Heart right ventricle (tissue), 16 donors: ENCODE data around the gene RBBP6. TPM values are rescaled to one million over a fixed set of nuclear protein-coding genes. Genes with fewer than 3 reads are reported as not detected.
"Not testable (repeated sequence)": the region's sequence is repeated elsewhere in the genome, so short reads cannot be mapped to it uniquely, and the experiment has no call there.

ENCODE experiments used
- ATAC-seq, 8 donors: fragments of 200-7000 bp; cut with Tn5 transposase; one replicate each; pipeline ENCODE4 v1.9.1; 2020; ENCODE audit warnings: mild to moderate bottlenecking in 8 of 8, moderate library complexity in 8 of 8, moderate number of reproducible peaks in 1 of 8
- DNase-seq, 2 donors: peaks; one replicate each; pipeline ENCODE4 v3.0.0-alpha.2; 2020
- H3K27ac ChIP-seq, 10 donors: fragments of 200-600 bp; sonication (generic) in 2 of 10; one replicate each; pipeline versions ENCODE4 v1.5.0 to v1.8.0; 2020 to 2022; ENCODE audit warnings: mild to moderate bottlenecking in 3 of 10
- H3K27me3 ChIP-seq, 7 donors: fragments of 200-600 bp; one replicate each; pipeline ENCODE4 v1.8.0; 2021 to 2022; ENCODE audit warnings: mild to moderate bottlenecking in 2 of 7
- H3K36me3 ChIP-seq, 9 donors: fragments of 200-600 bp; sonication (generic) in 1 of 9; one replicate each; pipeline versions ENCODE4 v1.5.0 to v1.8.0; 2020 to 2022; ENCODE audit warnings: mild to moderate bottlenecking in 2 of 9
- H3K4me1 ChIP-seq, 9 donors: fragments of 200-600 bp; sonication (generic) in 1 of 9; one replicate each; pipeline versions ENCODE4 v1.5.0 to v1.8.0; 2020 to 2022; ENCODE audit warnings: mild to moderate bottlenecking in 4 of 9
- H3K4me3 ChIP-seq, 10 donors: fragments of 200-600 bp; sonication (generic) in 2 of 10; one replicate each; pipeline versions ENCODE4 v1.5.0 to v1.8.0; 2020 to 2022; ENCODE audit warnings: mild to moderate bottlenecking in 7 of 10, moderate library complexity in 2 of 10
- H3K9me3 ChIP-seq, 11 donors: fragments of 200-600 bp in 10 of 11; sonication (generic) in 2 of 11; one replicate each; pipeline versions ENCODE4 v1.5.0 to v1.8.0; 2013 to 2022; ENCODE audit warnings: mild to moderate bottlenecking in 2 of 11, control low read depth in 1 of 11, moderate library complexity in 1 of 11
- CTCF ChIP-seq, 9 donors: fragments of 200-600 bp; sonication (generic) in 2 of 9; IDR thresholded peaks; one replicate each; pipeline versions ENCODE4 v1.5.0 to v1.8.0; 2021 to 2022; ENCODE audit warnings: antibody characterized with exemption in 9 of 9, mild to moderate bottlenecking in 5 of 9, moderate library complexity in 1 of 9
- WGBS, 2 donors: extraction: QIAGEN DNeasy Blood & Tissue Kit; methylation state at CpG; one replicate each; pipeline ENCODE4 v1.1.7; 2013; ENCODE audit warnings: inconsistent platforms in 1 of 2; 5-methylcytosine and 5-hydroxymethylcytosine counted together
- intact Hi-C, 10 donors: fragments of 100-400 bp; cut with DNase I; formaldehyde crosslinking; loops; one replicate each; pipeline versions ENCODE4 v1.11.1 to v1.14.2; 2022
- polyA plus RNA-seq, 2 donors: library from polyadenylated mRNA; stranded (reverse); fragments of 200-250 nt; gene quantifications; one replicate each; pipeline ENCODE4 v1.2.3, GENCODE V29; 2013
- total RNA-seq, 10 donors: library from RNA; stranded (reverse); fragmentation: NEBNext Ultra II Directional in 3 of 10; extraction: Animal tissue kit (Norgen Biotek cat#: 25700) in 3 of 10; gene quantifications; one replicate each; pipeline versions ENCODE4 v1.2.1 to v1.2.4, GENCODE V29; 2021 to 2023
- donor health status: Arrhythmogenic right ventricular cardiomyopathy.
- donor health status: ischemic (EF 13 %, LVEDD 7.1; RV severe dilation, severe dysfunction).
- donor health status: healthy with polysubstance abuse.
- donor health status: DM: no; HTN: yes; CAD: no.
- donor health status: DM: no; HTN: no; CAD: no.
- donor health status: ischemic (EF 25% LVEDD 6.9; RV normal size, moderate dysfunction).
- donor health status: ischemic (EF 25% LVEDD 5.7; RV mildly dilated, moderate dysfunction).
- donor health status: healthy.
- donor health status: DM: yes; HTN: yes; CAD: no.
- donor health status: Ischemic cardiomyopathy.
- donor health status: ischemic (EF 35%, LVEDD 5.7; RV mildly dilated, moderate dysfunction).
- donor health status: nonischemic (EF 11% LVEDD 7.7; RV severe dilation, severe dysfunction).
- donor health status: DM: yes; HTN: yes; CAD: no.
- donor health status: PGD.
- donor health status: ischemic (EF 29% LVEDD 5.4; RV normal size, mild dysfunction).
- donor health status: nonischemic (EF 23%, LVEDD 6.1; RV moderate dilation, normal function).

The RBBP6 gene
- total and polyA plus RNA-seq, 12 donors = 18.9 to 50.3 (median 33.1) TPM

GRCh38 chr16:24493821-24494220 lies 45.5 kb upstream of the RBBP6 start:
- intact Hi-C loops = loop anchor here in 2 of 10 donors (10.0 kb wide), 2 partner anchors 239 to 689 kb away; partner anchors contain the start of gene CACNG3 (in 1 of the 2)

GRCh38 chr16:24495207-24495606 lies 44.2 kb upstream of the RBBP6 start:
- WGBS, 2 donors = 65 to 71% methylated on average over 9 of the region's 9 CpGs
- not testable (repeated sequence) for H3K4me1 ChIP-seq, H3K36me3 ChIP-seq, H3K27ac ChIP-seq, H3K4me3 ChIP-seq, ATAC-seq, DNase-seq, H3K9me3 ChIP-seq
- intact Hi-C loops = loop anchor here in 3 of 10 donors (5.0 to 10.0 kb wide), 3 partner anchors 240 to 690 kb away; partner anchors contain the start of gene CACNG3 (in 1 of the 3)
- peaks cover 0 to 34% (median 15%) of the 10 kb centered on the region in 7 donors for H3K27me3 ChIP-seq

More at GRCh38 chr16:24493821-24494220, 45.5 kb upstream of the RBBP6 start:
- DNase-seq = no peak
- no peak for TF ChIP-seq CTCF (IDR thresholded peaks at IDR 0.05)
- Histone ChIP-seq H3K27me3 (peaks cover 0 to 25% (median 13%) of the 10 kb centered on the region in 7 donors), H3K9me3 (peaks cover 0 to 5% (median 0%) of the 10 kb centered on the region in 11 donors), H3K27ac (no peak overlapping the region), H3K36me3 (no peaks in the 10 kb centered on the region), H3K4me3 (no peak overlapping the region), H3K4me1 (no peaks in the 10 kb centered on the region)
- no peak for ATAC-seq
- WGBS, 2 donors = 79 to 86% methylated on average over 7 of the region's 7 CpGs

- ATAC-seq = no peak
- no peak overlapping the region for H3K4me3 ChIP-seq
- peaks cover 0 to 37% (median 27%) of the 10 kb centered on the region in 7 donors for H3K27me3 ChIP-seq
- H3K27ac ChIP-seq = no peak overlapping the region
- DNase-seq = no peak
- no peaks in the 10 kb centered on the region for H3K4me1 ChIP-seq
- TF ChIP-seq CTCF (IDR thresholded peaks at IDR 0.05) = no peak
- intact Hi-C loops = loop anchor here in 3 of 10 donors (5.0 to 10.0 kb wide), 3 partner anchors 243 to 693 kb away; partner anchors contain the start of gene CACNG3 (in 1 of the 3)
- no peaks in the 10 kb centered on the region for H3K9me3 ChIP-seq
- 25 to 31% methylated on average over 3 of the region's 3 CpGs for WGBS, 2 donors
- H3K36me3 ChIP-seq = no peaks in the 10 kb centered on the region
These were observed 41.9 kb upstream of the RBBP6 start for GRCh38 chr16:24497440-24497839.

GRCh38 chr16:24499193-24499814 lies 40.1 kb upstream of the RBBP6 start:
- Histone ChIP-seq H3K4me3 (no peak overlapping the region), H3K27me3 (peaks cover 0 to 37% (median 24%) of the 10 kb centered on the region in 7 donors), H3K9me3 (no peaks in the 10 kb centered on the region), H3K27ac (no peak overlapping the region), H3K36me3 (no peaks in the 10 kb centered on the region), H3K4me1 (no peaks in the 10 kb centered on the region)
- peak in 6 of 9 donors; percentile 30 to 46 (median 41) for TF ChIP-seq CTCF (IDR thresholded peaks at IDR 0.05)
- DNase-seq (no peak), ATAC-seq (peak in 2 of 8 donors; percentile 30 to 35)
- intact Hi-C loops = loop anchor here in 5 of 10 donors (2.0 to 10.0 kb wide), 5 partner anchors 245 to 695 kb away; partner anchors contain the start of gene CACNG3 (in 1 of the 5)
- WGBS, 2 donors = 16 to 20% methylated on average over 15 of the region's 15 CpGs
